ENCODE data around the gene MAP2K6. TPM values are rescaled to one million over a fixed set of nuclear protein-coding genes. Genes with fewer than 3 reads are reported as not detected.

The MAP2K6 gene
- total and polyA plus RNA-seq, 2 experiments from 2014 or later = 0.11 to 0.43 TPM

GRCh38 chr17:69581061-69581961, 166.8 kb downstream of the MAP2K6 start:
- Histone ChIP-seq H3K27ac (no peak overlapping the region), H3K4me2 (ENCODE audit: unreplicated experiment) (no peak overlapping the region)

DNA sequence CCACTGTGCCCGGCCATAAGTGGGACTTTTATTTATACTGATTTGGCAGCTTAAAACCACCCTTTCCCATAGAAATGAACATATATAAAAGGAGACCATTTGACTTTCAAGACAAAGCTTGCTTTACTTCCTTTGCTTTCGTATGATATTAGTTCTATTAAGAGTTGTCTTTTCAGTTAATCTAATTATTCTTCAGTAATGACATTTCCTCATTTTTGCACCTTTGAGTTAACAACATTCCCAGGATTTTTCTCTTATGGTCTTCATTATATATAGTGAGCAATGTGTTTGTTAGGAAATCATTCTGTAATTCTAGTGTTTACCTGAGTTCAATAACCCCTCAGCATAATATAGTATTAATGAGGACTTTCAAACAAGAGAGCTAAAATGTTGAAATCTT, 173.8 kb downstream of the MAP2K6 start:
- Histone ChIP-seq H3K9me2 (ENCODE audit: insufficient read depth) (no peaks in the 10 kb centered on the region), H3K4me3 (no peak overlapping the region), H3K4me1 (ENCODE audit: insufficient read depth) (peaks cover 7% of the 10 kb centered on the region), H3K9me3 (ENCODE audit: low read depth) (no peaks in the 10 kb centered on the region), H3K36me3 (ENCODE audit: low read depth) (no peaks in the 10 kb centered on the region), H3K79me2 (ENCODE audit: insufficient read depth) (no peaks in the 10 kb centered on the region), H3K27ac (no peak overlapping the region), H2AFZ (no peak overlapping the region), H3K9ac (no peak overlapping the region), H3K4me2 (ENCODE audit: unreplicated experiment) (no peak overlapping the region), H3K27me3 (replicated peaks; ENCODE audit: insufficient read depth) (no peaks in the 10 kb centered on the region; the same call in 1 of the 2 replicates), H4K20me1 (ENCODE audit: insufficient read depth) (no peaks in the 10 kb centered on the region), H3F3A (ENCODE audit: insufficient read depth) (no peaks in the 10 kb centered on the region; the same call in 1 of the 2 replicates)
- no peak for TF ChIP-seq EZH2phosphoT487 (IDR thresholded peaks at IDR 0.05; ENCODE audit: insufficient read depth, low read depth)
- in situ Hi-C loops (cut with MboI) = no loop called here
- WGBS, 2 experiments (ENCODE audit: low coverage in 1 of 2, low lambda C conversion rate in 2 of 2, missing lambda C conversion rate in 2 of 2) = 33 to 38% methylated on average over 2 of the region's 2 CpGs
- DNase-seq = no peak

More at GRCh38 chr17:69581061-69581961, 166.8 kb downstream of the MAP2K6 start:
- Histone ChIP-seq H3K4me1 (ENCODE audit: insufficient read depth) (no peaks in the 10 kb centered on the region), H2AFZ (no peak overlapping the region), H4K20me1 (ENCODE audit: insufficient read depth) (no peaks in the 10 kb centered on the region), H3K79me2 (ENCODE audit: insufficient read depth) (no peaks in the 10 kb centered on the region), H3K4me3 (no peak overlapping the region), H3F3A (ENCODE audit: insufficient read depth) (no peaks in the 10 kb centered on the region), H3K9me2 (ENCODE audit: insufficient read depth) (no peaks in the 10 kb centered on the region), H3K36me3 (ENCODE audit: low read depth) (no peaks in the 10 kb centered on the region), H3K27me3 (replicated peaks; ENCODE audit: insufficient read depth) (no peaks in the 10 kb centered on the region; the same call in 1 of the 2 replicates), H3K9ac (no peak overlapping the region), H3K9me3 (ENCODE audit: low read depth) (no peaks in the 10 kb centered on the region)
- 73% methylated on average over 18 of the region's 18 CpGs for WGBS, 2 experiments (ENCODE audit: low coverage in 1 of 2, low lambda C conversion rate in 2 of 2, missing lambda C conversion rate in 2 of 2)
- DNase-seq = no peak
- in situ Hi-C loops (cut with MboI) = no loop called here
- TF ChIP-seq EZH2 (IDR thresholded peaks at IDR 0.05; ENCODE audit: insufficient read depth, poor library complexity, severe bottlenecking) (no peak), EZH2phosphoT487 (IDR thresholded peaks at IDR 0.05; ENCODE audit: insufficient read depth, low read depth) (no peak)

DNA sequence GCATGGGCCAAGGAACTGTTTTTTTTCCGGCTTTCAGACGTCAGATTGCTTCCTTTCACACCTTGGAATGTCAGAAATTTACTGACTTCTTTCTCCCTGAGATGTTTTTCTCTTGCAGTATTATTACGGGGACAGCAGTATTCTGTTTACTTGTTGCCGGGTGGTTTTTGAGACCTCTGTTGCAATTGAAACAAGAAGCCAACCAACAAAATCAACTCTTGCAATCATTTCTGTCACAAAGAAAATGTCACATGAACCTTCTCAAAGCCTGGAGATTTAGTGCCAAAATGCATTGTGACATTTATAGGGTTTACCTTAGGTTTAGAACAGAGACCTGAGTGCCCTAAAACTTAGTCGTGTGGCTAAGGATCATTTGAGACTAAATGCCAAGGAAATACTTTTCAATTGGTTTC, 174.3 kb downstream of the MAP2K6 start:
- DNase-seq = no peak
- Histone ChIP-seq H3K9ac (no peak overlapping the region), H3K27me3 (replicated peaks; ENCODE audit: insufficient read depth) (no peaks in the 10 kb centered on the region), H3K4me3 (no peak overlapping the region), H3F3A (ENCODE audit: insufficient read depth) (no peaks in the 10 kb centered on the region; the same call in 1 of the 2 replicates), H3K27ac (no peak overlapping the region), H2AFZ (no peak overlapping the region), H3K36me3 (ENCODE audit: low read depth) (no peaks in the 10 kb centered on the region), H3K4me1 (ENCODE audit: insufficient read depth) (peaks cover 12% of the 10 kb centered on the region), H3K79me2 (ENCODE audit: insufficient read depth) (no peaks in the 10 kb centered on the region), H3K4me2 (ENCODE audit: unreplicated experiment) (no peak overlapping the region), H3K9me2 (ENCODE audit: insufficient read depth) (no peaks in the 10 kb centered on the region), H4K20me1 (ENCODE audit: insufficient read depth) (no peaks in the 10 kb centered on the region), H3K9me3 (ENCODE audit: low read depth) (no peaks in the 10 kb centered on the region)
- WGBS, 2 experiments (ENCODE audit: low coverage in 1 of 2, low lambda C conversion rate in 2 of 2, missing lambda C conversion rate in 2 of 2) = 56 to 59% methylated on average over 5 of the region's 5 CpGs
- in situ Hi-C loops (cut with MboI) = no loop called here
- TF ChIP-seq EZH2 (IDR thresholded peaks at IDR 0.05; ENCODE audit: insufficient read depth, poor library complexity, severe bottlenecking) = no peak
- no peak for TF ChIP-seq EZH2phosphoT487 (IDR thresholded peaks at IDR 0.05; ENCODE audit: insufficient read depth, low read depth)

GRCh38 chr17:69590671-69591070, 176.2 kb downstream of the MAP2K6 start:
- DNase-seq = no peak
- no peaks in the 10 kb centered on the region for H3K36me3 ChIP-seq (ENCODE audit: low read depth)
- 93 to 100% methylated on average over 1 of the region's 1 CpG for WGBS, 2 experiments (ENCODE audit: low coverage in 1 of 2, low lambda C conversion rate in 2 of 2, missing lambda C conversion rate in 2 of 2)
- no peaks in the 10 kb centered on the region for H3K79me2 ChIP-seq (ENCODE audit: insufficient read depth)
- no peaks in the 10 kb centered on the region for H3K9me2 ChIP-seq (ENCODE audit: insufficient read depth)
- H3K27ac ChIP-seq = no peak overlapping the region
- TF ChIP-seq EZH2 (IDR thresholded peaks at IDR 0.05; ENCODE audit: insufficient read depth, poor library complexity, severe bottlenecking) (no peak), EZH2phosphoT487 (IDR thresholded peaks at IDR 0.05; ENCODE audit: insufficient read depth, low read depth) (no peak)
- H2AFZ ChIP-seq = no peak overlapping the region
- no peaks in the 10 kb centered on the region for H3K9me3 ChIP-seq (ENCODE audit: low read depth)
- H3K4me1 ChIP-seq (ENCODE audit: insufficient read depth) = peaks cover 16% of the 10 kb centered on the region
- H3K9ac ChIP-seq = no peak overlapping the region
- H3F3A ChIP-seq (ENCODE audit: insufficient read depth) = no peaks in the 10 kb centered on the region; the same call in 1 of the 2 replicates
- no peaks in the 10 kb centered on the region for H3K27me3 ChIP-seq (replicated peaks; ENCODE audit: insufficient read depth)
- H4K20me1 ChIP-seq (ENCODE audit: insufficient read depth) = no peaks in the 10 kb centered on the region
- in situ Hi-C loops (cut with MboI) = no loop called here
- H3K4me3 ChIP-seq = no peak overlapping the region
- no peak overlapping the region for H3K4me2 ChIP-seq (ENCODE audit: unreplicated experiment)
